Gastrocnemius medialis (tissue), 4 donors: ENCODE data around the gene ZNF414.

Experiments
- POLR2A ChIP-seq, 2 donors: fragments of 450-650 bp; IDR thresholded peaks; one replicate each; pipeline ENCODE4 v1.6.1; 2017; ENCODE audit warnings: antibody characterized with exemption in 2 of 2, mild to moderate bottlenecking in 2 of 2, moderate library complexity in 2 of 2
- TF ChIP-seq, protein P1 (sequence below), 5 experiments: fragments of 450-650 bp in 3 of 5; fragments of 200-600 bp in 2 of 5; sonication (generic) in 2 of 5; IDR thresholded peaks in 4 of 5; conservative IDR thresholded peaks in 1 of 5; 1 replicate in 4 of 5; 2 replicates in 1 of 5; pipeline ENCODE4 v1.5.1; 2016 to 2019; ENCODE audit warnings: antibody characterized with exemption in 5 of 5, mild to moderate bottlenecking in 3 of 5, moderate library complexity in 3 of 5

DNA sequence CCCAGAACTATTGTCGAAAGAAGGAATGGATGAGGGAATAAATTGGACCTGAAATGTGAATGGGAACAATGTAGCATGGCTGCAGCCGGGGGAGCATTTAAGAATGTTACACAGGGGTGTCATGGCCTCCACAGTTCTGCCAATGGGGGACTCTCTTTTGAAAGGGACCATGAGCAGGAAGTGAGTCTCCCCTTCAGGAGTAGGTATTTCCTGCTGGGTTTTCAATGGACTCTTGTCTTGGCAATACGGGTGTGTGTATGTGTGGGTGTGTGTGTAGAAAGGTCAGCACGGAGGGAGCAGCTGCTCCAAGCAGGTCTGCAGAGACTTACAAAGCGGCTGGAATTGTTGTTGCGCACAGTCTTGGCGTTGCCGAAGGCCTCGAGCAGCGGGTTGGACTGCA is 38.8 kb upstream of the ZNF414 start:
- TF ChIP-seq, protein P1, sequence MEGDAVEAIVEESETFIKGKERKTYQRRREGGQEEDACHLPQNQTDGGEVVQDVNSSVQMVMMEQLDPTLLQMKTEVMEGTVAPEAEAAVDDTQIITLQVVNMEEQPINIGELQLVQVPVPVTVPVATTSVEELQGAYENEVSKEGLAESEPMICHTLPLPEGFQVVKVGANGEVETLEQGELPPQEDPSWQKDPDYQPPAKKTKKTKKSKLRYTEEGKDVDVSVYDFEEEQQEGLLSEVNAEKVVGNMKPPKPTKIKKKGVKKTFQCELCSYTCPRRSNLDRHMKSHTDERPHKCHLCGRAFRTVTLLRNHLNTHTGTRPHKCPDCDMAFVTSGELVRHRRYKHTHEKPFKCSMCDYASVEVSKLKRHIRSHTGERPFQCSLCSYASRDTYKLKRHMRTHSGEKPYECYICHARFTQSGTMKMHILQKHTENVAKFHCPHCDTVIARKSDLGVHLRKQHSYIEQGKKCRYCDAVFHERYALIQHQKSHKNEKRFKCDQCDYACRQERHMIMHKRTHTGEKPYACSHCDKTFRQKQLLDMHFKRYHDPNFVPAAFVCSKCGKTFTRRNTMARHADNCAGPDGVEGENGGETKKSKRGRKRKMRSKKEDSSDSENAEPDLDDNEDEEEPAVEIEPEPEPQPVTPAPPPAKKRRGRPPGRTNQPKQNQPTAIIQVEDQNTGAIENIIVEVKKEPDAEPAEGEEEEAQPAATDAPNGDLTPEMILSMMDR (IDR thresholded peaks at IDR 0.05 in 4 of 5, conservative IDR thresholded peaks at IDR 0.05 in 1 of 5) = no peak
- TF ChIP-seq POLR2A (IDR thresholded peaks at IDR 0.05) = no peak
